GM23338 (cell line): Measurements from ENCODE around the gene LARP1B. TPM values are rescaled to one million over a fixed set of nuclear protein-coding genes. Genes with fewer than 3 reads are reported as not detected.
"Not testable (repeated sequence)": the region's sequence is repeated elsewhere in the genome, so short reads cannot be mapped to it uniquely, and the experiment has no call there.

ENCODE experiments used
- ATAC-seq: fragments of 200-7000 bp; cut with Tn5 transposase; 3 replicates; pipeline ENCODE4 v1.9.1; 2020
- DNase-seq: peaks from one replicate; pipeline ENCODE4 v3.0.0-alpha.2; 2015; ENCODE audit warnings: low spot score
- H2AFZ ChIP-seq: fragments of 200-600 bp; sonication (generic); 2 replicates; pipeline ENCODE4 v1.8.0; 2016; ENCODE audit warnings: antibody characterized with exemption, mild to moderate bottlenecking, moderate library complexity
- H3F3A ChIP-seq: fragments of 200-600 bp; sonication (generic); replicated peaks from 2 replicates; pipeline ENCODE4 v1.8.0; 2017; ENCODE audit warnings: antibody characterized with exemption, mixed run types, low read depth
- H3K27ac ChIP-seq: fragments of 200-600 bp; sonication (generic); 2 replicates; pipeline ENCODE4 v1.6.1; 2016; ENCODE audit warnings: low read depth
- H3K27me3 ChIP-seq: fragments of 200-600 bp; sonication (generic); 2 replicates; pipeline ENCODE4 v1.8.0; 2016; ENCODE audit warnings: mild to moderate bottlenecking, mixed run types, moderate library complexity; ENCODE audit not compliant: insufficient read depth
- H3K36me3 ChIP-seq: fragments of 200-600 bp; sonication (generic); 2 replicates; pipeline ENCODE4 v1.8.0; 2016; ENCODE audit warnings: mild to moderate bottlenecking; ENCODE audit not compliant: insufficient read depth
- H3K4me1 ChIP-seq: fragments of 200-600 bp; sonication (generic); 2 replicates; pipeline ENCODE4 v1.8.0; 2016; ENCODE audit warnings: mild to moderate bottlenecking, moderate library complexity; ENCODE audit not compliant: insufficient read depth
- H3K4me2 ChIP-seq: fragments of 200-600 bp; sonication (generic); 2 replicates; pipeline ENCODE4 v1.7.1; 2017; ENCODE audit warnings: mixed run types
- H3K4me3 ChIP-seq: fragments of 200-600 bp; sonication (generic); 2 replicates; pipeline ENCODE4 v1.6.1; 2016; ENCODE audit warnings: mixed run types
- H3K79me2 ChIP-seq: fragments of 200-600 bp; sonication (generic); replicated peaks from 2 replicates; pipeline ENCODE4 v1.8.0; 2017; ENCODE audit warnings: mild to moderate bottlenecking; ENCODE audit not compliant: insufficient read depth
- H3K9me2 ChIP-seq: fragments of 200-600 bp; sonication (generic); 2 replicates; pipeline ENCODE4 v1.8.0; 2017; ENCODE audit not compliant: insufficient read depth
- H4K20me1 ChIP-seq: fragments of 200-600 bp; sonication (generic); replicated peaks from 2 replicates; pipeline ENCODE4 v1.8.0; 2017; ENCODE audit warnings: mild to moderate bottlenecking; ENCODE audit not compliant: insufficient read depth
- H3K27ac Mint-ChIP-seq: 2 replicates; pipeline ENCODE4 v1.8.0; 2020; ENCODE audit warnings: inconsistent platforms, mild to moderate bottlenecking, moderate library complexity, mixed read lengths
- H3K27me3 Mint-ChIP-seq: 3 replicates; pipeline ENCODE4 v1.8.0; 2022; ENCODE audit warnings: low read depth, mild to moderate bottlenecking, moderate library complexity, mixed read lengths, inconsistent platforms; ENCODE audit not compliant: insufficient read depth, poor library complexity
- H3K36me3 Mint-ChIP-seq: 3 replicates; pipeline ENCODE4 v1.8.0; 2021; ENCODE audit warnings: low read depth, mild to moderate bottlenecking, inconsistent platforms, moderate library complexity, mixed read lengths
- H3K4me1 Mint-ChIP-seq: 3 replicates; pipeline ENCODE4 v1.8.0; 2020; ENCODE audit warnings: mild to moderate bottlenecking, inconsistent platforms, mixed read lengths
- H3K4me3 Mint-ChIP-seq: 3 replicates; pipeline ENCODE4 v1.8.0; 2021; ENCODE audit warnings: moderate library complexity, mild to moderate bottlenecking, inconsistent platforms, mixed read lengths
- H3K9me3 Mint-ChIP-seq: 3 replicates; pipeline ENCODE4 v1.8.0; 2020; ENCODE audit warnings: moderate library complexity, mild to moderate bottlenecking, inconsistent platforms, mixed read lengths
- CREB1 ChIP-seq: fragments of 250-450 bp; sonication (Bioruptor Pico); IDR thresholded peaks from 2 replicates; pipeline ENCODE4 v1.5.0; 2020; ENCODE audit warnings: low read depth, mild to moderate bottlenecking, moderate library complexity
- CTCF ChIP-seq, 2 experiments: fragments of 200-600 bp in 1 of 2; sonication (generic) in 1 of 2; conservative IDR thresholded peaks; 2 replicates each; pipeline versions ENCODE4 v1.5.1 to v1.6.1; 2016 to 2017; ENCODE audit warnings: antibody characterized with exemption in 2 of 2, low read depth in 2 of 2, mild to moderate bottlenecking in 2 of 2, moderate library complexity in 1 of 2
- EZH2 ChIP-seq: fragments of 200-600 bp; sonication (generic); IDR thresholded peaks from one replicate; pipeline ENCODE4 v1.8.0; 2017; ENCODE audit warnings: antibody characterized with exemption, mild to moderate bottlenecking, low read depth; ENCODE audit not compliant: unreplicated experiment
- EZH2phosphoT487 ChIP-seq: fragments of 200-600 bp; sonication (generic); IDR thresholded peaks from one replicate; pipeline ENCODE4 v1.8.1; 2018; ENCODE audit warnings: antibody characterized with exemption; ENCODE audit not compliant: unreplicated experiment
- JUNB ChIP-seq: IDR thresholded peaks from one replicate; pipeline ENCODE4 v1.6.1; 2016; ENCODE audit warnings: antibody characterized with exemption; ENCODE audit not compliant: unreplicated experiment
- NANOG ChIP-seq: IDR thresholded peaks from 2 replicates; pipeline ENCODE4 v1.6.1; 2016; ENCODE audit warnings: antibody characterized with exemption, borderline replicate concordance
- POLR2AphosphoS5 ChIP-seq: IDR thresholded peaks from 2 replicates; pipeline ENCODE4 v1.6.1; 2016; ENCODE audit warnings: antibody characterized with exemption, low read depth
- REST ChIP-seq: IDR thresholded peaks from one replicate; pipeline ENCODE4 v1.6.1; 2018; ENCODE audit warnings: antibody characterized with exemption; ENCODE audit not compliant: unreplicated experiment
- STAT1 ChIP-seq: IDR thresholded peaks from one replicate; pipeline ENCODE4 v1.6.1; 2016; ENCODE audit warnings: antibody characterized with exemption; ENCODE audit not compliant: unreplicated experiment
- ZNF114 ChIP-seq: fragments of 250-450 bp; sonication (Bioruptor Pico); IDR thresholded peaks from 2 replicates; pipeline ENCODE4 v1.5.0; 2020; ENCODE audit warnings: mild to moderate bottlenecking, moderate library complexity
- ZNF331 ChIP-seq: fragments of 250-450 bp; sonication (Bioruptor Pico); IDR thresholded peaks from 2 replicates; pipeline ENCODE4 v1.5.0; 2020; ENCODE audit warnings: low read depth, mild to moderate bottlenecking, moderate library complexity
- polyA plus RNA-seq: library from polyadenylated mRNA; unstranded; fragments of >200 nt; fragmentation: Nextera tagmentation; extraction: Ambion mirVana; gene quantifications from 2 replicates; pipeline ENCODE4 v1.2.1, GENCODE V29; 2016
- total RNA-seq: library from RNA; depleted of rRNA; stranded (reverse); fragments of >200 nt; shearing (Covaris generic); gene quantifications from 2 replicates; pipeline ENCODE4 v1.2.3, GENCODE V29; 2014

The LARP1B gene
- total and polyA plus RNA-seq, 2 experiments from 2014 or later, result 42.5 to 45.4 TPM

- H4K20me1 ChIP-seq, H3K9me2 ChIP-seq, H3K4me1 ChIP-seq, DNase-seq, H3K79me2 ChIP-seq, H3K4me2 ChIP-seq, H3K27me3 ChIP-seq, H3K27me3 Mint-ChIP-seq, H3K4me3 ChIP-seq, H2AFZ ChIP-seq, ATAC-seq, H3F3A ChIP-seq, H3K4me3 Mint-ChIP-seq, H3K27ac Mint-ChIP-seq, H3K4me1 Mint-ChIP-seq, H3K27ac ChIP-seq: not testable (repeated sequence)
- Mint-ChIP-seq H3K36me3 (peaks cover 36% of the 10 kb centered on the region), H3K9me3 (peaks cover 60% of the 10 kb centered on the region)
- peaks cover 24% of the 10 kb centered on the region for H3K36me3 ChIP-seq
Observed at GRCh38 chr4:128245391-128245790, 184.3 kb downstream of the LARP1B start.

- TF ChIP-seq CTCF (conservative IDR thresholded peaks at IDR 0.05; ENCODE audit: low read depth in 2 of 2) (no peak), EZH2 (no peak), NANOG (no peak)
- Histone ChIP-seq H3K4me1 (no peaks in the 10 kb centered on the region), H3K27me3 (no peaks in the 10 kb centered on the region), H3K79me2 (no peaks in the 10 kb centered on the region), H4K20me1 (no peaks in the 10 kb centered on the region), H3K36me3 (peaks cover 27% of the 10 kb centered on the region), H3F3A (no peaks in the 10 kb centered on the region), H3K4me3 (no peak overlapping the region), H2AFZ (no peak overlapping the region), H3K9me2 (no peaks in the 10 kb centered on the region), H3K27ac (no peak overlapping the region), H3K4me2 (no peak overlapping the region)
- ATAC-seq, result no peak
- peaks cover 72% of the 10 kb centered on the region for H3K9me3 Mint-ChIP-seq
- no peak for DNase-seq
- no peaks in the 10 kb centered on the region for H3K4me1 Mint-ChIP-seq
- H3K27me3 Mint-ChIP-seq, result no peaks in the 10 kb centered on the region
- H3K27ac Mint-ChIP-seq, result no peak overlapping the region
- H3K4me3 Mint-ChIP-seq, result no peak overlapping the region
- peaks cover 40% of the 10 kb centered on the region for H3K36me3 Mint-ChIP-seq
Observed at GRCh38 chr4:128247906-128248305, 186.8 kb downstream of the LARP1B start.

GRCh38 chr4:128249787-128250668, 188.9 kb downstream of the LARP1B start:
- no peak overlapping the region for H3K27ac Mint-ChIP-seq
- H3K4me3 ChIP-seq, result no peak overlapping the region
- no peaks in the 10 kb centered on the region for H3K79me2 ChIP-seq
- peaks cover 70% of the 10 kb centered on the region for H3K9me3 Mint-ChIP-seq
- peaks cover 40% of the 10 kb centered on the region for H3K36me3 Mint-ChIP-seq
- H3K9me2 ChIP-seq, result no peaks in the 10 kb centered on the region
- no peaks in the 10 kb centered on the region for H3K4me1 Mint-ChIP-seq
- peaks cover 27% of the 10 kb centered on the region for H3K36me3 ChIP-seq
- H3K27me3 ChIP-seq, result no peaks in the 10 kb centered on the region
- H3K4me3 Mint-ChIP-seq, result no peak overlapping the region
- H3K4me1 ChIP-seq, result no peaks in the 10 kb centered on the region
- H2AFZ ChIP-seq, result no peak overlapping the region
- H3F3A ChIP-seq, result no peaks in the 10 kb centered on the region
- no peak for ATAC-seq
- H4K20me1 ChIP-seq, result no peaks in the 10 kb centered on the region
- no peak overlapping the region for H3K27ac ChIP-seq
- peak; percentile 65 for DNase-seq
- H3K27me3 Mint-ChIP-seq, result no peaks in the 10 kb centered on the region
- H3K4me2 ChIP-seq, result no peak overlapping the region
- TF ChIP-seq JUNB (no peak), NANOG (no peak), STAT1 (no peak), EZH2phosphoT487 (no peak), POLR2AphosphoS5 (no peak), ZNF114 (CRISPR knock-in tag) (no peak), EZH2 (no peak), REST (no peak), CREB1 (CRISPR knock-in tag) (no peak), ZNF331 (CRISPR knock-in tag) (no peak), CTCF (conservative IDR thresholded peaks at IDR 0.05; ENCODE audit: low read depth in 2 of 2) (no peak)
